HL-60/S4 treated with phorbol 12-myristate 13-acetate at 8.2 ng/mL for 4 days and 3 days (cell line): ENCODE measurements around the gene KLHL13.
"Not testable (repeated sequence)": the region's sequence is repeated elsewhere in the genome, so short reads cannot be mapped to it uniquely, and the experiment has no call there.

Source experiments
- in situ Hi-C: fragments of 300-500 bp; cut with MboI; formaldehyde crosslinking; loops from 2 replicates; pipeline ENCODE4 v1.15.0; 2022; ENCODE audit warnings: low sequenced_read_pairs

The KLHL13 gene

GRCh38 chrX:118116713-118117550 lies at the start of gene KLHL13:
TSS of gene KLHL13 (minus strand) at chrX:118116810. CDS start at chrX:118028473, 88,337 bp downstream.
- in situ Hi-C loops = no loop called here

DNA sequence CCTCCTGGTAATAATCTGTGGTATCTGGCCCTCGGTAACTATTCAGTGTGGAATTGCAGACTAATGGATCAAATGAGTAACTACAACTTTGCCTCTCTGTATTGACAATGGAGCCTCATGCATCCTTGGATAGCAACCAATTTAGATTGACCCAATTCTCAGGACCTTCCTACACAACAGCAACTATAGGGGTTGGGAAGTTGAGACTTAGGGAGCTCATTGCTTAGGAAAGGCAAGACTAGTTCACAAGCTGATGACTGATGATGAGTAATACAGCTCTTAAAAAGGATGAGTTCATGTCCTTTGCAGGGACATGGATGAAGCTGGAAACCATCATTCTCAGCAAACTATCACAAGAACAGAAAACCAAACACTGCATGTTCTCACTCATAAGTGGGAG lies 47.5 kb upstream of the KLHL13 start:
- in situ Hi-C loops = no loop called here

- in situ Hi-C loops = no loop called here
These were observed 40.5 kb upstream of the KLHL13 start for GRCh38 chrX:118156953-118157608.

DNA sequence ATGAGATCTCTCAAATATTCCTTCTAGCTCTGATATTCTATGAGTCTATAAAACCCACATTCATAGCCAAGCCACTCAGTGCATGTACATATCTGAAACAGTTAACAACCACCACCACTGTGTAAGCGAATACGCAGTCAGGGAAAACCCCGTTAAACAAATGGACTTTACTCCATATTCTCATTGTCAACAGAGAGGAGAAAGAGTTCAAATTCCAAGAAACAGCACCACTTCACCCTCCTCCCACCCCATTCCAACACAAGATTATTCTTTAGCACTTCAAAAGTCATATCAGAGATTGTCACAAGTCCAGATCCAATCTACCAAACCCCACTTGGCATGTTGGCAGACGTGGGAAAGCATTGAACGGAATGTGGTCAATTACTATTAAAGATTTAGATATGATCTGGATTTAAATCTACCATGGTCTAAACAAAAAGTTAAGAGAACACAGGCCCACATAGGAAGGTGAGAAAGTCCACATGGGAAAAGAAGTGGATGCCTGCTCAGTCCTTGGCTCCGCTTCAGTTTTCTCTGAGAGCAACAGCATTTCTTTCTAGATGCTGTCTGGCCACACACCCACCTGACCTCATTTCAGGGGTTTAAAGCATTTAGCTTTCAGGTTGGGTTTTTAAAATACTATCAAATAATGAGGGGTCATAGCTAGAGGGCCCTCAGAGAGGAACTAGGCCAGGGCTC lies 39.8 kb upstream of the KLHL13 start:
- in situ Hi-C loops = no loop called here

DNA sequence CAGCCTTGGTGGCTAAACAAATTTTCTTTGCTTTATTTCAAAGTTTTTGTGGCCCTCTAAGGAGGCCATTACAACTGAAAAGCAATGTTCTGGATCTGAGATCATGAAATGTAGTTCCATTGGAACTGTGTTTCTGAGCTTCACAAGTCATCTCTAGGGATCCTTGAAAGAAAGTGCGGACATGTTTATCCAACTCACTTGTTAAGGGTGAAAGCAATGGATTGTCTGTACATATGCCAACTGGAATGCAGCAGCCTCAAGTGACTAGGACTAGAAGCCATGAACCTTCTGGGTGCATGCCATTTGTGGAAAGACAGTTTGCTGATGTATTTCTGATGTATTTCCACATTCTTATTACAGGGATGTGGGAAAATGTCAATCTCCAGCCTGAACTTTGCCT lies 36.7 kb upstream of the KLHL13 start:
- in situ Hi-C loops = no loop called here

- in situ Hi-C loops = no loop called here
These were observed 36.1 kb upstream of the KLHL13 start for GRCh38 chrX:118152721-118153120.

GRCh38 chrX:118148737-118149136 lies 32.1 kb upstream of the KLHL13 start:
- in situ Hi-C loops = no loop called here

DNA sequence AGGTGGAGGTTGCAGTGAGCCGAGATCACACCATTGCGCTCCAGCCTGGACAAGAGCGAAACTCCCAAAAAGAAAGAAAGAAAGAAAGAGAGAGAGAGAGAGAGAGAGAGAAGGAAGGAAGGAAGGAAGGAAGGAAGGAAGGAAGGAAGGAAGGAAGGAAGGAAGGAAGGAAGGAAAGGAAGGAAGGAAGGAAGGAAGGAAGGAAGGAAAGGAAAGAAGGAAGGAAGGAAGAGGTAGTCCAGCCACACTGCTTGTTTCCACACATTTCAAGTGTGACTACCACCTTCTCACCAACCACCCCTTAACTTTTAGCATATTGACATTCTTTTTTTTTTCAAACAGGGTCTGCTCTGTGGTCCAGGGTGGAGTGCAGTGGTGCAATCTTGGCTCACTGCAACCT lies 31.2 kb upstream of the KLHL13 start:
- in situ Hi-C loops = not testable (repeated sequence)

- in situ Hi-C loops = no loop called here
These were observed 27.0 kb upstream of the KLHL13 start for GRCh38 chrX:118143578-118143977.

DNA sequence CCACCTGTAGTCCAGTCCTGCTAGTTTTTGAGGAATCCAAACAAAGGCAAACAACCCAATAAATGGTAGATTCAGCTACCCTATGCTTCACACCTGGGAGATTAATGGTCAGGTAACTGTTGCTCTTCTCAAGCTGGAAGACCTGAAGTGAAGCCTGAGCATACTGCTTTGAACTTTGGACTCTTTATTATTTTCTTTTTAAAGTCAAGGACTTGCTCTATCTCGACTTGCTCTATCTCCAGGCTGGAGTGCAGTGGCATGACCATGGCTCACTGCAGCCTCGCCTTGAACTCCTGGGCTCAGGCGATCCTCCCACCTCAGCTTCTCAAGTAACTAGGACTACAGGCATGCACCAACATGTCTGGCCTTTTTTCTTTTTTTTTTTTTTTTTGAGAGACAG lies 14.7 kb upstream of the KLHL13 start:
- in situ Hi-C loops = no loop called here

GRCh38 chrX:118129681-118130080 lies 13.1 kb upstream of the KLHL13 start:
- in situ Hi-C loops = no loop called here

DNA sequence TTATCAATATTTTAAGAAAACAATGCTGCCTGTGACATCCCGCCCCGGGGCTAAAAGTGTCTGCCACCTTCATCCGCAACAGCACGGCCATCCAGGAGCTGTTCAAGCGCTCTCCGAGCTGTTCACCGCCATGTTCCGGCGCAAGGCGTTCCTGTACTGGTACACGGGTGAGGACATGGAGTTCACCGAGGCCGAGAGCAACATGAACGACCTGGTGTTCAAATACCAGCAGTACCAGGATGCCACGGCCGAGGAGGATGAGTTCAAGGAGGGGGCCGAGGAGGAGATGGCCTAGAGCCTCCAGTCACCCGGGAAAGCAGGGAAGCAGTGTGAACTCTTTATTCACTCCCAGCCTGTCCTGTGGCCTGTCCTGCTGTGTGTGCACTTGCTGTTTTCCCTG lies 12.1 kb upstream of the KLHL13 start:
- in situ Hi-C loops = no loop called here

DNA sequence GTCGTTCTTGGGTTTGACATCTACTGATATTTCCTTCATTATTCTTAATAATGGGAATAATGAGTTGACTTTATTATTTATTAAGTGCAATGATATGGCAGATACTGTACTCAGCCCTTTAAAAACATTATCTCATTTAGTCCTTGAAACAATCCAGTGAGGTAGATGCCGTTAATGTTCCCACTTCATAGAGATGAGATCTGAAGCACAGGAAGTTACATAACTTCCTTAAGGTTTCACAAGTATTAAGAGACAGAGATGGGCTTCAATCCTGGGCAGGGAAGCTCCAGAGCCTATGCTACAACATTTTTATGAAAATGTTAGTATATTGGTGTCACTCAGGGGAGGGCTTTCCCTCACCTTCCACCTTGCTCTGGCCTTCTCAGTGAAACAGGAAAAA lies 9.7 kb upstream of the KLHL13 start:
- in situ Hi-C loops = no loop called here

DNA sequence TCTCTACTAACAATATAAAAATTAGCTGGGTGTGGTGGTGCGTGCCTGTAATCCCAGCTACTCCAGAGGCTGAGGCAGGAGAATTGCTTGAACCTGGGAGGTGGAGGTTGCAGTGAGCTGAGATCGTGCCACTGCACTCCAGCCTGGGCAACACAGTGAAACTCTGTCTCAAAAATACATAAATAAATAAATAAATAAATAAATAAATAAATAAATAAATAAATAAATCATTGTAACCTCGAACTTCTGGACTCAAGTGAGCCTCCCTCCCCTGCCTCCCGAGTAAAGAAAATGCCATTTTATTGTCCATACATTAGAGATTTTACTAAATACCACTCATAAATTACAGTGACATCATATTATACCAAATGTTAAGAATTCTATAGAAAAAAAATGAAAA lies 7.6 kb upstream of the KLHL13 start:
- in situ Hi-C loops = not testable (repeated sequence)

DNA sequence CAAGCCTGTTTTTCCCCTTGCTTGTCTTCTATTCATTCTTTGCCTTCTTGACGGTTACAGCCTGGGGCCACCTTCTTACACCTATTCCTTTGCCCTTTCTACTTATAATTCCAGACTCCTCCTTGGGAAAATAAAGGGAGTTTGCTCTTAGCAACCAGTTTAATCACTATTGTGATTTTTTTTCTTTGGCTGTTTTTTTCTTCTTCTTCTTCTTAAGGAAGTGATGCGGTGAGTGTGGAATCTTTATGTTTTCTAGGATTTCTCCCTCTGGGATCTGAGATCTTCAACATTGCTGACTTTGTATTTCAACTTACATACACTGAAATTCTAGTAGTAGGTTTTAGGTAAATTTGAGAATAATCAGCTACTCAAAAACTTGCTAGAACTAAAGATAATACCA lies 1.1 kb upstream of the KLHL13 start:
- in situ Hi-C loops = no loop called here

DNA sequence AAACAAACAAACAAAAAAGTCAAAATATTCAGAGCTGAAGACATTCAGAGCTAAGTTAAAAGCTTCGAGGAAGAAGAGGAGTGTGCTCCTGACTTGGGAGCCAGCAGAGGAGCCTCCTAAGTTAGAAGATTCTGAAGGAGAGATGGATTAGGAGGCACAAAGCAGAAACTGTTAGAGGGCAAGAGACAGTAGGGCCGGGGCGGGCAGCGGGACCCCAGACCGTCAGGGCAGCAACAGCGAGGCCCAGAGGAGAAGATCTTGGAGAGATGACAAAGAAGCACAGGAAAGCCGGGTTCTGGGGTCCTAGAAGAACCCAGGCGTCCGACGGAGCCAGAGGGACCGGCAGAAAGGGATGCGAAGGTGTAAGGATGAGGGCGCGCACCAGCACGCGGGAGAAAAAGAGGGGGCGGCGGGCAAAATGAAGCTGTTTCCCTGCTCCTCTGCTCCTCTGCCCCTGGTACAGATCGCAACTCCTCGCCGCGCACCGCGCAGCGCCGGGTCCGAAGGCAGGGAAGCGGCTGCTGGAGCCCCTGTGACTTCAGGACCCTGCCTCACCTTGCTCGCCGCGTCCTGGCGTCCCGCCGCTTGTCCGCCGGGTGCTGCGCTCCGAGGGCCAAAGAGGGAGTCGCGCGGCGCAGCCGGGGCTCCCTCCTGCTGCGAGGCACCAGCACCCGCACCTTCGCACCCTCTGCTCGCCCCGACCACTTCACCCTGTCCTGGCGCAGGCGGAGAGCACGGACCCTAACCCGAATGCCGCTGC lies 477 bp downstream of the KLHL13 start:
- in situ Hi-C loops = no loop called here

GRCh38 chrX:118114971-118115370 lies 1.6 kb downstream of the KLHL13 start:
- in situ Hi-C loops = no loop called here

- in situ Hi-C loops = no loop called here
These were observed 7.5 kb downstream of the KLHL13 start for GRCh38 chrX:118109065-118109464.

DNA sequence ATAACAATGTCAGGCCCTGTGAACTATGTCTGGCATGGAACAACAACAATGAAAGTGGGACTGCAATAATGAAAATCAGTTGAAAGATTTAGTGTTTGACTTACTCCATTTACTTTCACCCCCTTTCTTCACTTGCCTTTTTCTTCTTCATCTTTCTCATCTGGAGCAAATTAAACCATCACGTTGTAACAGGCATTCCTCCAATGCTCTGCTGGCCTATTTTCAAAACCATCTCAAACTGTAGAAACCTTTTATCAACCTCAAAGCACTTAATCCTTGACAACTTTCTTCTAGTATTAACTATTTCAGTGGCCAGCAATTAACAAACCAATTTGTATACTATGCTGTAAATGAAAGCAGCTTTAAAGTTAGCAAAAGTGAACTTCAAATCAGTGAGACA lies 8.3 kb downstream of the KLHL13 start:
- in situ Hi-C loops = no loop called here

DNA sequence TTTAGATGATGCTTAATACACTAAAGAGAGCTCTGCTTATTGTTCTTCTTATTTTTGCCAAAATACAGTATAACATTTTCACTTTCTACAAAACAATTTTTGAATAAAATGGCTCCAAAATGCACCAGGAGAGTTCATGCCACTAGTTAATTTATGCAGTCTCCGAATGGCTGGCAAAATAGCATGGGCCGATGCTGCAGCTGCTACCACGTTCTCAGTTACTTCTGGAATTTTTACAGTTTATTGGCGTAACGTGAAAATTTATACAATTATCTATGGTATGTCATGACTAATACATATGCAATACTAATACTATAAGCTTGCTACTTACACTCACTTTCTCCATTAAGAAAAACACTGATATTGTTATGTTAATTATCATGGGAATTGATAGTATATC lies 16.5 kb downstream of the KLHL13 start:
- in situ Hi-C loops = no loop called here

GRCh38 chrX:118088084-118088483 lies 28.5 kb downstream of the KLHL13 start:
- in situ Hi-C loops = no loop called here
